HEK293 (cell line): ENCODE results near the gene METTL3.

Experiments used
- CTCF ChIA-PET: fragments of 350-600 bp; formaldehyde crosslinking; extraction: SDS; loops from one replicate; lab custom pipeline; 2021; ENCODE audit warnings: antibody characterized with exemption; lab: Yijun Ruan, JAX
- POLR2A ChIA-PET: fragments of 300-600 bp; formaldehyde crosslinking; extraction: SDS; loops from one replicate; lab custom pipeline; 2020; ENCODE audit warnings: antibody characterized with exemption, inconsistent platforms; lab: Yijun Ruan, JAX
- H3K27ac ChIP-seq: fragments of 200-500 bp; sonication (Bioruptor generic); 2 replicates; pipeline ENCODE4 v1.5.1; 2014; ENCODE audit warnings: low read depth, low read length, control low read depth, inconsistent platforms; ENCODE audit errors: extremely low read depth
- H3K36me3 ChIP-seq, 2 experiments: fragments of 200-500 bp in 1 of 2; sonication (Bioruptor generic) in 1 of 2; 1 replicate in 1 of 2; 2 replicates in 1 of 2; pipeline ENCODE4 v1.5.1; 2014 to 2017; ENCODE audit warnings: inconsistent platforms in 2 of 2, low read length in 2 of 2; ENCODE audit not compliant: control insufficient read depth in 2 of 2, insufficient read depth in 1 of 2
- H3K4me1 ChIP-seq: fragments of 200-500 bp; sonication (Bioruptor generic); 2 replicates; pipeline ENCODE4 v1.5.1; 2014; ENCODE audit warnings: mild to moderate bottlenecking, low read length, inconsistent platforms; ENCODE audit not compliant: control insufficient read depth, insufficient read depth
- H3K4me3 ChIP-seq: 2 replicates; pipeline ENCODE4 v1.5.1; 2011; ENCODE audit warnings: low read depth, mild to moderate bottlenecking, control low read depth, low read length, moderate library complexity
- H3K9me3 ChIP-seq: fragments of 200-500 bp; sonication (Bioruptor generic); 2 replicates; pipeline ENCODE4 v1.5.1; 2014; ENCODE audit warnings: low read depth, low read length, inconsistent platforms; ENCODE audit not compliant: control insufficient read depth, insufficient read depth
- GLIS1 ChIP-seq: fragments of 450-650 bp; formaldehyde crosslinking; IDR thresholded peaks from 2 replicates; pipeline ENCODE4 v1.5.1; 2016; ENCODE audit warnings: missing biosample characterization, missing genetic modification characterization
- KLF9 ChIP-seq: fragments of 450-650 bp; formaldehyde crosslinking; IDR thresholded peaks from 2 replicates; pipeline ENCODE4 v1.5.1; 2016; ENCODE audit warnings: missing biosample characterization, missing genetic modification characterization, low read depth
- PATZ1 ChIP-seq: fragments of 450-650 bp; formaldehyde crosslinking; IDR thresholded peaks from 2 replicates; pipeline ENCODE4 v1.5.1; 2016; ENCODE audit warnings: missing biosample characterization, missing genetic modification characterization
- SALL2 ChIP-seq: fragments of 450-650 bp; formaldehyde crosslinking; IDR thresholded peaks from 2 replicates; pipeline ENCODE4 v1.5.0; 2017; ENCODE audit warnings: missing biosample characterization, mild to moderate bottlenecking, missing genetic modification characterization, borderline replicate concordance
- SP7 ChIP-seq: fragments of 450-650 bp; formaldehyde crosslinking; IDR thresholded peaks from 2 replicates; pipeline ENCODE4 v1.5.1; 2016; ENCODE audit warnings: missing biosample characterization, missing genetic modification characterization
- YY1 ChIP-seq: fragments of 450-650 bp; formaldehyde crosslinking; IDR thresholded peaks from 2 replicates; pipeline ENCODE4 v1.5.1; 2018; ENCODE audit warnings: missing biosample characterization, missing genetic modification characterization
- YY2 ChIP-seq: fragments of 450-650 bp; formaldehyde crosslinking; IDR thresholded peaks from 2 replicates; pipeline ENCODE4 v1.5.1; 2016; ENCODE audit warnings: missing biosample characterization, missing genetic modification characterization
- ZIC2 ChIP-seq: fragments of 450-650 bp; formaldehyde crosslinking; IDR thresholded peaks from 2 replicates; pipeline ENCODE4 v1.5.1; 2016; ENCODE audit warnings: missing biosample characterization, missing genetic modification characterization
- ZNF133 ChIP-seq: fragments of 450-650 bp; formaldehyde crosslinking; IDR thresholded peaks from 2 replicates; pipeline ENCODE4 v1.5.1; 2016; ENCODE audit warnings: missing biosample characterization, missing genetic modification characterization
- ZNF174 ChIP-seq: fragments of 450-650 bp; formaldehyde crosslinking; IDR thresholded peaks from 2 replicates; pipeline ENCODE4 v1.5.0; 2017; ENCODE audit warnings: missing biosample characterization, mild to moderate bottlenecking, missing genetic modification characterization
- ZNF398 ChIP-seq: fragments of 450-650 bp; formaldehyde crosslinking; IDR thresholded peaks from 2 replicates; pipeline ENCODE4 v1.5.1; 2017; ENCODE audit warnings: missing biosample characterization, missing genetic modification characterization
- ZNF426 ChIP-seq: fragments of 450-650 bp; formaldehyde crosslinking; IDR thresholded peaks from 2 replicates; pipeline ENCODE4 v1.5.1; 2017; ENCODE audit warnings: missing biosample characterization, missing genetic modification characterization, mild to moderate bottlenecking, inconsistent platforms, moderate library complexity
- ZNF433 ChIP-seq: fragments of 450-650 bp; formaldehyde crosslinking; IDR thresholded peaks from 2 replicates; pipeline ENCODE4 v1.5.1; 2016; ENCODE audit warnings: missing biosample characterization, missing genetic modification characterization, low read depth
- ZNF513 ChIP-seq: fragments of 450-650 bp; IDR thresholded peaks from 2 replicates; pipeline ENCODE4 v1.5.1; 2018; ENCODE audit warnings: missing biosample characterization, missing genetic modification characterization
- ZNF521 ChIP-seq: fragments of 450-650 bp; formaldehyde crosslinking; IDR thresholded peaks from 2 replicates; pipeline ENCODE4 v1.5.1; 2017; ENCODE audit warnings: missing biosample characterization, mild to moderate bottlenecking, missing genetic modification characterization
- ZNF624 ChIP-seq: fragments of 450-650 bp; formaldehyde crosslinking; IDR thresholded peaks from 2 replicates; pipeline ENCODE4 v1.5.1; 2017; ENCODE audit warnings: missing biosample characterization, missing genetic modification characterization
- ZNF645 ChIP-seq: fragments of 450-650 bp; formaldehyde crosslinking; IDR thresholded peaks from 2 replicates; pipeline ENCODE4; 2016; ENCODE audit warnings: missing biosample characterization, missing genetic modification characterization
- TF ChIP-seq, protein P1 (sequence below): fragments of 450-650 bp; formaldehyde crosslinking; IDR thresholded peaks from 2 replicates; pipeline ENCODE4 v1.5.1; 2016; ENCODE audit warnings: missing biosample characterization, missing genetic modification characterization
- TF ChIP-seq, protein P2 (sequence below): fragments of 450-650 bp; formaldehyde crosslinking; IDR thresholded peaks from 2 replicates; pipeline ENCODE4 v1.5.1; 2016; ENCODE audit warnings: missing biosample characterization, missing genetic modification characterization, low read depth

Gene METTL3

DNA sequence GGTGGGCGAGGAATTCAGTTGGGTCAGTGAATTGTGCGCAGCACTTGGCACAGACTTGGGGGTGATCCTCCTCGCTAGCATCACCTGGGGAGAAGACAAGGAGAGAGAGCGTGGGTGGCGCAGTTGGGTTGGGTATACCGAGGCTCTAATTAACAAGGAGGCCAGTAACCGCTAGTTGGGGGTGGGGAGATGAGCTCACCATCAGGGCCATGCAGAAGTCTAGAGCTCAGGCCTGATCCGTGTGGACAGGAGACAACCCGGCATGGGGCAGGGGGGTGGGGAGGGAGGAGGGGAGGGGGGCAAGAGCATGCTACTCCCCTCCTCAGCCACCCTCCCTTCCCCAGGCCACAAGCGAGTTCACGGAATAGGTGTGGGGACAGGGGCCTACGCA lies 14.4 kb upstream of the METTL3 start:
- peaks cover 3 to 41% of the 10 kb centered on the region in 2 experiments; a peak in 2 of 3 replicates for H3K36me3 ChIP-seq
- peak overlapping the region; percentile 81 for H3K4me3 ChIP-seq
- ChIA-PET CTCF (interaction anchor here (0.6 to 1.6 kb wide), 3 partner anchors 27 to 402 kb away, joined by 3 to 9 read pairs (median 4); partner anchors contain the start of gene TOX4), POLR2A (interaction anchor here (0.5 to 2.6 kb wide), 18 partner anchors 9 to 397 kb away, joined by 3 to 71 read pairs (median 5); partner anchors contain the start of genes CHD8 and METTL3)
- H3K9me3 ChIP-seq, result no peaks in the 10 kb centered on the region
- H3K27ac ChIP-seq, result peak overlapping the region; percentile 66; the same call in 1 of the 2 replicates
- peaks cover 17% of the 10 kb centered on the region for H3K4me1 ChIP-seq
- TF ChIP-seq GLIS1 (peak; percentile 42; the same call in 1 of the 2 replicates), ZNF398 (tag by site-specific recombination) (no peak), ZNF433 (tag by site-specific recombination) (no peak), ZNF624 (tag by site-specific recombination) (no peak), ZNF133 (tag by site-specific recombination) (no peak), ZNF645 (no peak), YY2 (tag by site-specific recombination) (no peak), ZNF513 (tag by site-specific recombination) (no peak), ZNF426 (tag by site-specific recombination) (no peak), SALL2 (no peak), YY1 (no peak), PATZ1 (tag by site-specific recombination) (no peak), SP7 (tag by site-specific recombination) (peak; percentile 66), ZNF174 (tag by site-specific recombination) (no peak), KLF9 (tag by site-specific recombination) (no peak), ZNF521 (no peak), ZIC2 (tag by site-specific recombination) (0 out of 2 replicates have a peak, but pooled peaks have one; percentile 12)
- TF ChIP-seq, protein P1, sequence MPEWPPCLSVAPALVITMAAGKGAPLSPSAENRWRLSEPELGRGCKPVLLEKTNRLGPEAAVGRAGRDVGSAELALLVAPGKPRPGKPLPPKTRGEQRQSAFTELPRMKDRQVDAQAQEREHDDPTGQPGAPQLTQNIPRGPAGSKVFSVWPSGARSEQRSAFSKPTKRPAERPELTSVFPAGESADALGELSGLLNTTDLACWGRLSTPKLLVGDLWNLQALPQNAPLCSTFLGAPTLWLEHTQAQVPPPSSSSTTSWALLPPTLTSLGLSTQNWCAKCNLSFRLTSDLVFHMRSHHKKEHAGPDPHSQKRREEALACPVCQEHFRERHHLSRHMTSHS (tag by site-specific recombination), result no peak
- TF ChIP-seq, protein P2, sequence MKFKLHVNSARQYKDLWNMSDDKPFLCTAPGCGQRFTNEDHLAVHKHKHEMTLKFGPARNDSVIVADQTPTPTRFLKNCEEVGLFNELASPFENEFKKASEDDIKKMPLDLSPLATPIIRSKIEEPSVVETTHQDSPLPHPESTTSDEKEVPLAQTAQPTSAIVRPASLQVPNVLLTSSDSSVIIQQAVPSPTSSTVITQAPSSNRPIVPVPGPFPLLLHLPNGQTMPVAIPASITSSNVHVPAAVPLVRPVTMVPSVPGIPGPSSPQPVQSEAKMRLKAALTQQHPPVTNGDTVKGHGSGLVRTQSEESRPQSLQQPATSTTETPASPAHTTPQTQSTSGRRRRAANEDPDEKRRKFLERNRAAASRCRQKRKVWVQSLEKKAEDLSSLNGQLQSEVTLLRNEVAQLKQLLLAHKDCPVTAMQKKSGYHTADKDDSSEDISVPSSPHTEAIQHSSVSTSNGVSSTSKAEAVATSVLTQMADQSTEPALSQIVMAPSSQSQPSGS (tag by site-specific recombination), result no peak
